ENCODE results near the gene USP16.

USP16 gene

DNA sequence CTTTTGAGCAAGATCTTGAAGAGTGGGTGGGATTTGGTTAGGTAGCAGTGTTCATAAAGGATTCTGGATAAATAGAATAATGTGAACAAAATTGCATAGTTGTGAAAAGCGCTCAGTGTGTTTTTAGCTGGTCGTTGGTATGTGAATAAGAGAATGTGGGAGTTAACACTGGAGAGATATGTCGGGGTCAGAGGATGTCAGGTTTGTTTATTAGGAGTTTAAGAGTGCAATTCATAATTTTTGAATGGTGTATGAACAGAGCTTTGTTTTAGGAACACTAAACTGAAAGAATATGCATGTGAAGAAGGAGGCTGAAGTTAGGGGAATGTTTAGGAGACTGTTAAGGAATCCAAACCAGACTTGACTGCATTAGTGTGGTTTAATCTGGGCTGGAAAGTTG lies 9.4 kb downstream of the USP16 start:
- DNase-seq, result no peak

DNA sequence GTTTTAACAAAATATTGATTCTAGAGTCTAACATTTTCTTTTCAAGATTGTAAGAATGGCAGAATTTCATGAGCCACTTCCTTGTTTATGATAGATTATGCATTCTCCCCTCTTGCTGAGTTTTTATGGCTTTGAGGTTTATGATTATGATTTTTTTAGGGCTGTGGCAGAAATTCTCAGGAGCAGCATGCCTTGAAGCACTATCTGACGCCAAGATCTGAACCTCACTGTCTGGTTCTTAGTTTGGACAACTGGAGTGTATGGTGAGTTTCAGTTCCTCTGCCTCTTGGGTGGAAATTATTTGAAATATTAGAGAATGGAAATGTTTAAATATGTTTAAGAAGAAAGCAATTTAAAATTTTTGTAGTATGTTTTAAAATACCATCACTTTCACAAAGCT lies 10.2 kb downstream of the USP16 start:
- no peak for DNase-seq

DNA sequence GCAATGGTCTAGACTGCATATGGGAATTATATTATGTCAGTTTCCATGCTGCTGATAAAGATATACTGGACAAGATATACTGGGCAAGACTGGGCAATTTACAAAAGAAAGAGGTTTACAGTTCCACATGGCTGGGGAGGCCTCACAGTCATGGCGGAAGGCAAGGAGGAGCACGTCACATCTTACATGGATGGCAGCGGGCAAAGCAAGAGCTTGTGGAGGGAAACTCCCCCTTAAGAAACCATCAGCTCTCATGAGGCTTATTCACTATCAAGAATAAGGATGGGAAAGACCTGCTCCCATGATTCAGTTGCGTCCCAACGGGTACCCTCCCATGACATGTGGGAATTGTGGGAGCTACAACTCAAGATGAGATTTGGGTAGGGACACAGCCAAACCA lies 27.8 kb downstream of the USP16 start:
- no peak for DNase-seq

DNA sequence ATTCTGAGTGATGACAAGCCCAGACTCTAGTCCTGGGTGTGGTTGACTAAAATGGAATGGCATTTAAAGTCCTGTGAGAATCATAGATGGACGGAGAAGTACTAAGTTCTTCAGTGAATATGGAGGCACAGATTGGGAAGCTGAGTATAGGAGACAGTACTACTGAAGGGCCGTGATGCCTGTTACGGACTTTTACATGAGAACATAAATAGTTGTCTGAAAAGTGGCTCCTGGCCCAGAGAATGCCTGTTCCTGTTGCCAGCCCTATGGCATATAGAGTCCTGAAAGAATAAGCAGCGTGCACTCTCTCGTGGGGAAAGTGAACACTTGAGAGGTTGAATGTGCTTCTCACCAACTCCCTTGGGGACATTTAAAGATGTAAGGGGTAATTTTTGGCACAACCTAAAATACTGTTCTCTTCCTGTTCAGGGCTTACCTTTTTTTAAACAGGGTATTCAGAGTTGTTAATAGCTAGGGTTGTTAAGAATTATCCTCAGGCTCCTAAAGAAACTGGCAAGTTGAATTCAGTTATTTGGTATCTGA lies 28.6 kb downstream of the USP16 start:
- no peak for DNase-seq

DNA sequence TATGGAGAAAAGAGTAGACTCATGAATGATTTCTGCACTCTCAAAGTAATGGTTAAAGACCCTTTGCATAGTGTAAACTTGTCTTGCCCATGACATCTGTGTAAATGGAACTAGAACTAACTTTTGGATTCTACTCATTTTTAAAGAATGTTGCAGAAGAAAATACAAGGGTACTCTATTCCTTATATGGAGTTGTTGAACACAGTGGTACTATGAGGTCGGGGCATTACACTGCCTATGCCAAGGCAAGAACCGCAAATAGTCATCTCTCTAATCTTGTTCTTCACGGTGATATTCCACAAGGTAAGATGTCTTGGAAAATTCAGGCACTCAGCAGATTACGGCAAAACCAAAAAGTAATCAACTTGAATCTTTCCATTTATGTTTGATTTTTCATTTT lies 29.2 kb downstream of the USP16 start:
- DNase-seq, result peak; percentile 23

DNA sequence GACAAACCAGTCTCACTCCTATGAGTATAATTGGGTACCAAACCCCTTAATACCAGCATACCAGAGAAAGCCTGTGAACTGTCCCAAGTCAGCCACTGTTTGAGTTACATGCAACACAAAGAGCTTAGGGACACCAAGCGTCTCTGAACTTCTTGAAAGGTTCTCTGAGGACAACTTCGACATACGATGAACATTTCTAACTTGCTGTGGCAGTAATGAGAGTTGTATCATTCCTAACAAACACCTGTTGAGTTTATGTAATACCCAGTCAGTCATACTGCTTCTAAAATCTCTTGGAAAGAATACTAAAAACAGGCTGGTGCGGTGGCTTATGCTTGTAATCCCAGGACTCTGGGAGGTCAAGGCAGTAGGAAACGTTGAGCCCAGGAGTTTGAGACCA lies 30.6 kb downstream of the USP16 start:
- no peak for DNase-seq

DNA sequence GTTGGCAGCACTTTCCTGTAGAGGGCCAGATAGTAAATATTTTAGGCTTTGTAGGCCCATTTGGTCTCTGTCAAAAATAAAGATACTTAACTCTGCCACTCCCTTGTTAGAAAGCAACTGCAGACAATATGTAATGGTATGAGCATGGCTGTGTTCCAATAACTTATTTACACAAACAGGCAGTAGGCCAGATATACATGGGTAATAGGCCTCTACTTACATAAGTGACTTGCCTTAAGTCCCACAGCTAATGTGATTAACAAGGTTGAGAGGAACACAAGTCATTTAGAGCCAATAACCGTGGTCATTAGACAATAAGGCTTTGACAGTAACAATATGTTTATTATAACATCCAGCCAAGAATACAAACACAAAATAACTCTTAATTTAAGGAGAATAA lies 31.5 kb downstream of the USP16 start:
- DNase-seq, result no peak

DNA sequence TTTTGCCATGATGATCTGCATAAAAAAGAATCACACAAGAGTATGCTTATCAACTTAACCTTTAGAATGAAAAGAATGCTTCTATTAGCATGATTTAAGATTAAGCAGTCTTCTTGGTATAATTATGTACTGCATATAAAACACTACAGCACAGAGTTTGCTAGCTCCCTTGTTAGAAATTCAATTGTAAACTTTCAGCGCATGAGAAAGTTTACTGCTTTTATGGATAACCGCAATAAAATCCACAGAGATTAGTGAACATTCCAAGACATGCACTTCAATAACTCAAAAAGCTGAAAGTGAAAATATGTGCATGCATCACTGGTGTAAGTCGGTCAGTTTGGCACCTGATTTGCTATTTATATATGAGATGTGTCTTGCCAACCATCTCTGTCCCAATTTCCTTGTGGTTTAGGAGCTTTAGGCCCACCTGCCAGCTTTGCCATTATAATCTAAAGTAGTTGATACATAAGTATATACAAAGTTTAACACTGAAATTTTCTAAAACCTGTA lies 32.1 kb downstream of the USP16 start:
- no peak for DNase-seq

DNA sequence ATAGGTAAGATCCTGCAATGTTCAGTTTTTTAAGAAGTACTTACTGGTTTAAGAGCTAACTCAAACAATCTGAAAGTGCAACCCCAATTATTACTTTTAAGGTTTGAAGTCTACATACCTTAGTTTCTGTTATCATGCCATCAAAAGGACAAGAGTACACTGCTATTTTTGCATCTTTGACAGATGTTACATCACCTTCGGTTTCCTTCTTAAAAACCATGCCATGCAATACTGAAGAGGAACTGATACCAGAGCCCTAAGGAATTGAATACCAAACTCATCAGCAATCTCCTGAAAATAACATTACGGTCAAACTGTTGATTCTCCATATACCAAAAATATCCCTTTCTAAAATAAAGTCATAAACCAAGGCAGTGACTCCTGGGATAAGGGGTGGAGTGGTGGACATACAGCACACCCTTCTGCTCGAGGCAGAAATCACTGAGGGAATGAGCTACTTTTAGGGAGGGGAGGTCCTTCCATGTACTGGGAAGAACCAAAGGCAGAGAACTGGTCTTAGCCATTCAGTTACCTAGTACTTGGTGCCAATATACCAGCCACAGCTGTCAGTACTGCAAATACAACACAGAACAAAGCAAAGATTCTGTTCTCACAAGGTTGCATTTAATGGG lies 40.5 kb downstream of the USP16 start:
- no peak for DNase-seq

DNA sequence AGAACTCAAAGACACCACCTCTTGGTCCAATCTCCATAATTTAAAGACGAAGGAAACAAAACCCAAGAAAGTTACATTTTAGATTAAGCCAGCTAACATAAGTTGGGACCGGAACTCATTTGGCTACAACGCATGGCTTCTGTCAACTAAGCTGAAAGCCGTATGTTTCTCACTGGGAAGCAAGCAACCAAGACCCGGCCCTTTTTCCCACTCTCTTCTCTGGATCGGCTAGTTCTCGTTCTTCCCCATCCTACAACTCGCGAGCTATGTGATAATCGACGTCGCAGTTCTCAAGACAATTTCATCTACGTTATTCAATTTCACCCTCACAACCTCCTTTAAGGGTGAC lies 48.4 kb downstream of the USP16 start:
- peak; percentile 12 for DNase-seq

DNA sequence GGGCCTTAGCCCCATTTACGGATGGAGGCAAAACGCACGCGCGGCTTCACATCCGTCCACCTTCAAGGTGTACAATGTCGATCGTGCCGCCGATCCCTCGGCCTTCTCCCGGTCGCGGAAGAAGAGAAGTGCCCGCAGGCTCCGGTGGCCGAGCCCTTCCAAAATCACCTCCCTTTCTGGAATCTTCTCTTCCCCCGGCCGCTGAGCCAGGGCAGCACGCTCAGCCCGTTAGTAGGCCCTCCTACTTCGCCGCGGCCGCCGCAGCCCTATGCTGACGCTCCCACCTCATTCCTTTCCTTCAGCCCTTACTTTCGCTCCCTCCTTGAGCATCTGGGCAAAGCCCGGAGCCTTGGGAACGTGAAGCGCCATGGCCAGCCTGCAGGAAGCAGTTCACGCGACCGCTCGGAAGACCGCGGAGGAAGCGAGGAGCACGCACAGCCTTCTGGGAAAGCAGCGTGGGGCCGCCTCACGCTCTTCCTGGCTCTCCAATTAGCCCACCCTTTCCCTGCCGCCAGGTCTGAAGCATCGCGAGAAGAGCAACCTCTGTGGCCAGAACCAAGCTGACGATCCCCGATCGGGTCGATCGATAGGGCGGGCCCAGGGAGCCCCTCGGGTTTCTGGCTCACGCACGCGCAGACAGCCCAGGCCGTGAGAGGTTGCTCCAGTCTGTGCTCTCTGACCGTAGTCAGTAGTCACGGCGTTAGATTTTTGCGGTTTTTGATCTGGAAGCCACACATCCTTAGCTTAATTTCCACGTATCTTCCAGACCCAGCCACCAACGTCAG lies 48.9 kb downstream of the USP16 start, which contains the start of gene CCT8:
TSS of gene CCT8 (minus strand) at position 427 of the 785 bp plus-strand sequence. CDS start at position 369, 58 bp downstream.
- DNase-seq, result peak; percentile 100

DNA sequence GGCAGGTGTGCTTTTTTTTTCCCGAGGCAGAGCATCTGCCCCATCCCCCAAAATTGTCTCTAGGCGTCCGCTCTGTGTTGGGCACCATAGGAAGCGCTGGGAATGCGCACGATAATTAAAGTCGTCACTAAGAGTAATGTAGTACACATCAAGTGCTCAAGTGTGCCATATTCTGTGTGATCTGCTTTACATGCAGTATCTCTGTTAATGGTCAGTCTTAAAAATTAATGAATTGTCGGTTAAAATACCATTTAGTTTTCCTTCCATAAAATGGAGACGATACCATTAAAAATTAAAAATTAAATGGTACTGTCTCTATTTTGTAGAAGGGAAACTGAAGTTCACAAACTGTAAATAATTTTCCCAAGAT lies 49.5 kb downstream of the USP16 start:
- DNase-seq, result no peak

DNA sequence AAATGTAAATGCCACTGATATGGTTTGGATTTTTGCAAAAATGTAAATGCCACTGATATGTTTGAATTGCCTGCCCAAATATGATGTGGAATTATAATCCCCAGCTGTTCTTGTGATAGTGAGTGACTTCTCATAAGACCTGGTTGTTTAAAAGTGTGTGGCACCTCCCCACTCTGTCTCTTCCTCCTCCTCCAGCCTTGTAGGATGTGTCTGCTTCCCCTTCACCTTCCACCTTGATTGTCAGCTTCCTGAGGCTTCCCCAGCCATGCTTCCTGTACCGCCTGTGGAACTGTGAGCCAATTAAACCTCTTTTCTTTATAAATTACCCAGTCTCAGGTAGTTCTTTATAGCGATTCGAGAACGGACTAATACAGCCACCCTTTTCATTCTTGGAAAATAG lies 50.3 kb downstream of the USP16 start:
- DNase-seq, result no peak

DNA sequence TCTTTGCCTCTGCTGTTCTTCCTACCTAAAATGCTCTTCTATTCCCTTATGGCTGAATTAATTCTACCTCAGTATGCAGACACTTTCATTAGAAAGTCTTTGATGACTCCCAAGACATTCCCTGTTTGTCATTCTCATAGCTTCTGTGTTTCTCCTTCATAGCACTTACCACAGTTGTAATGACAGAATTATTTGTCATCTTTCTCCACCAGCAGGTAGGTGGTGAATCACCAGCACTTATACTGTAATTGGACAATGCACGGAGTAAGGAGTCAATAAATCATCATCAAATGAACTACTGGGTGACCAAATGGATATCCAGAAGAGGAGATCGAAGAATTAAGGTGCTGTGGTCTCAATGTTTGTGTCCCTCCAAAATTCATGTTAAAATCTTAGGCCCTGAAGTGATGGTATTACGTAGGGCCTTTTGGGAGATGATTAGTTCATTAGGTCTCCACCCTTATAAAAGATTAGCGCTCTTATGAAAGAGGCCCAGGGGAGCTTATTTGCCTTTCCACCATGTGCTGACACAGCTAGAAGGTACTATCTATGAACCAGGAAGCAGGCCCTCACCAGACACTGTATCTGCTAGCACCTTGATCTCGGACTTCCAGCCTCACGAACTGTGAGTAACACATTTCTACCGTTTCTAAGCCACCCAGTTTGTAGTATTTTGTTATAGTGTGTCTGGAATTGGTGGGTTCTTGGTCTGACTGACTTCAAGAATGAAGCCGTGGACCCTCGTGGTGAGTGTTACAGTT lies 51.4 kb downstream of the USP16 start:
- DNase-seq, result peak; percentile 13

DNA sequence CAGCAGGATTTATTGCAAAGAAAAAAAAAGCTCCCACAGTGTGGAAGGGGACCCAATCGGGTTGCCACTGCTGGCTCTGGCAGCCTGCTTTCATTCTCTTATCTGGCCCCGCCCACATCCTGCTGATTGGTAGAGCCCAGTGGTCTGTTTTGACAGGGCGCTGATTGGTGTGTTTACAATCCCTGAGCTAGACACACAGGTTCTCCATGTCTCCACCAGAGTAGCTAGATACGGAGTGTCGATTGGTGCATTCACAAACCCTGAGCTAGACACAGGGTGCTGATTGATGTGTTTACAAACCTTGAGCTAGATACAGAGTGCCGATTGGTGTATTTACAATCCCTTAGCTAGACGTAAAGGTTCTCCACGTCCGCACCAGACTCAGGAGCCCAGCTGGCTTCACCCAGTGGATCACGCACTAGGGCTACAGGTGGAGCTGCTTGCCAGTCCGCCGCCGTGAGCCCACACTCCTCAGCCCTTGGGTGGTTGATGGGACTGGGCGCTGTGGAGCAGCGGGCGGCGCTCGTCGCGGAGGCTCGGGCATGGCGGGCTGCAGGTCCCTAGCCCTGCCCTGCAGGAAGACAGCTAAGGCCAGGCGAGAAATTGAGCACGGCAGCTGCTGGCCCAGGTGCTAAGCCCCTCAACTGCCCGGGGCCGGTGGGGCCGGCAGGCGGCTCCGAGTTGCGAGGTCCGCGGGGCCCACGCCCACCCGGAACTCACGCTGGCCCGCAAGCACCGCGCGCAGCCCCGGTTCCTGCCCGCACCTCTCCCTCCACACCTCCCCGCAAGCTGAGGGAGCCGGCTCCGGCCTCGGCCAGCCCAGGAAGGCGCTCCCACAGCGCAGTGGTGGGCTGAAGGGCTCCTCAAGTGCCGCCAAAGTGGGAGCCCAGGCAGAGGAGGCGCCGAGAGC lies 52.5 kb downstream of the USP16 start:
- peak; percentile 43 for DNase-seq

DNA sequence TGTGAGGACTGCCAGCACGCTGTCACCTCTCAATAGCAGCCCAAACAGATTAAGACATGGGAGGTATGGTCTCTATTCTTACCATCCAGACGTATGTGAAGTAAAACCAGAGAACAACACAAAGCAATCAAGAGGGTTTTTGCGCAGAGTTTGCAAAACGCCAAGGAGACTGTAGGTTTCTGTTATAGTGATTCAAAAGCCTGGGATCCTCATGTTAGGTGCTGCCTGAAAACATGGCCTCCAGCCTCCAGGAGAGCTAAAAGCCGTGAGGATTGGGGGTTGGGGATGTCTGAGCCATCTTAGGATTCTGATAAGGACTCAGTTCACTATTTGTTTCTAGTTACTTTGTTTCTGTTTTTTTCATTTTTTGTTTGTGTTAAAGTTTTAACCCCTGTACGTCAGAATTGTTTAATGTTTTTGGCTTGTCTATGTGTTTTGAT lies 53.2 kb downstream of the USP16 start:
- DNase-seq, result peak; percentile 50

DNA sequence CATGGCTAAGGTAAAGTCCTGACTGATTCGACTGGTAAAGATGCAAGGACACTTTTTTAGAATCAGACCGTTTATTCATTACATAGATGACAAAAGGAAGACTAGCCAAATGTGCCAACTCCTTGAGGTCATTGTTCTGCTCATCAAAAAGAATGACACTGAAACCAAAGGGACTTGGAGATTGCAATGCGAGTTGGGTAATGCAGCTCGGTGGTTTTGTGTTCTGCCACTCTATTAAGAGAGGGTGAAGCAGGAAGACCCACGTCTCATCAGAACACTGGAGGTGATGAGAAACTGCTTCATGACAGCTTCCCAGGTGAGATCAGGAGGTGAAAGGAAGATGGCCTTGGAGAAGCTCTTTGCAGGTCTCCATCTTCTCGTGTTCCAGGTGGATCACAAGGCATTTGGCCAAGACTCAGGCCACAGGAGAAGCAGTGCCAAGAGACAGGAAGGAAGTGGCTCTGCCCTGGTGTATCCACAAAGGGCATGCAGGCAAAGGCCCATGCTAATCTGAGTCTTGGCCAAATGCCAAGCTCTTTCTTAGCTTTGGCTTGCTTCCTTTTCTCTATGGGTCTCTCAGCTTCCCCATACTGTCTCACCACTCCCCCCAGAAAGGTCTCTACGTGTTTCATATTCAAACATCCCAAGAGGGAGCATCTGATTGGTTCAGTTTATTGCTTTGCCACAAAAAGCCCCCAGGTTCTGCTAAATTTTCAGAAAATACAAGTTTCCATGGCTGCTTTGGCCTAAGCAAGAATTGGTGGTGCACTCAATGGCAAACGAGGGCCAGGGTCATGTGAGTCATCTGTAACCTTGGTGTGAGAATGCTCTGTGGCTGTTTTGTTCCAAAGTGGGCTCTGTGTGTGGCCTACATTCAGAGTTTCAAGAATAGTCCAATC lies 54.6 kb downstream of the USP16 start:
- no peak for DNase-seq

DNA sequence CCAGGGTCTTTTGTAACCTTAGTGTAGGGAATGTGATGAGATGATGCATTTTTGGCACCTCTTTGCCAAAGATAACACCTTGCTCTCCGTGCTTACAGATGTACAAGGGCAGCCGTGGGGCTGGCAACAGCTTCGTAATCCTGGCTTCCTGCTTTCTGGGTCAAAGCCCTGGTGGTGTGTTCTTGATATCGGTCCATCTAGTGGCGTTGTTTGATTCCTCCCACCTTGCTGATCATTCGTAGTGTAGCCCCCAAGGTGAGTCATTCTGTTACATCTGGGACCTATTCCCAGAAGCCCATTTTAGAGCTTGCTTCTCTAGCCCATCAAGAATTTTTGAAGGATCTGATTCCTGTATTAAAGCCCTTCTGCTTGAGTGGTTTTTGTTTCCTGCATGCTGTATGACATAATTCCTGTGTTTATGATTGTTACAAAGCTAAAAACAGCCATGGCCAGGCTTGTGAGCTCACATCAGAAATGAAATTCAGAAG lies 56.0 kb downstream of the USP16 start:
- DNase-seq, result no peak

DNA sequence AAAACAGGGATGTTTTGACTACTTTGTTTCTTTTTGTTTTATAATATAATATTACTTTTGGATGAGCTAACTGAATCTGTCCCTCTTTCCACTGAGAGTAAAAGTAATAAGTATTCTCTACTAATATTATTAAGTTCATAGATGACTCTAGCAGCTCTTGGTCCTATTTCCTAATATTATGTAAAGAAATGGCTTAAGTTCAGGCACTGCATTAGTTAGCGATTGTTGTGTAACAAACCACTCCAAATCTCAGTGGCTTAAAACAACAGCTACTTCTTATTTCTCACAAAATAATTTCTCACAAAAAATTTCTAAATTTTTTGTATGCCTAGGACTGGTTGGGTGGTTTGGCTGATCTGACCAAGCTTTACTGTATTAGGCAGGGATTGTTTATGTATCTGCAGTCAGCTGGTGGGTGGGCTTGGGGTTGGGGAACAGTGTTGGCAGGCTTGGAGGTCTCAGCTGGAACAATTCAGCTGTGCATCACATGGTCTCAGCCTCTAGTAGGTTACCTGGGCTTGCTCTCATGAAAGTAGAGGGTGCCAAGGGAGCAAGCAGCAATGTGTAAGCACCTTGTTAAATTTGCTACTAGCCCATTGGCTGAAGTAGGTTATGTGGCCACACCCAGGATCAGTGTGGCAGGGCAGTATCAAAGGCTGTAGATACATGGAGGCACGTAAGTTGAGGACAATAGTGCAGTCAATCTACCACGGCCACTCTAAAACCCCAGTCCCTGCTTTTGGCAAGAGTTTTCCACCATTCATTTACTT lies 57.8 kb downstream of the USP16 start:
- DNase-seq, result no peak

DNA sequence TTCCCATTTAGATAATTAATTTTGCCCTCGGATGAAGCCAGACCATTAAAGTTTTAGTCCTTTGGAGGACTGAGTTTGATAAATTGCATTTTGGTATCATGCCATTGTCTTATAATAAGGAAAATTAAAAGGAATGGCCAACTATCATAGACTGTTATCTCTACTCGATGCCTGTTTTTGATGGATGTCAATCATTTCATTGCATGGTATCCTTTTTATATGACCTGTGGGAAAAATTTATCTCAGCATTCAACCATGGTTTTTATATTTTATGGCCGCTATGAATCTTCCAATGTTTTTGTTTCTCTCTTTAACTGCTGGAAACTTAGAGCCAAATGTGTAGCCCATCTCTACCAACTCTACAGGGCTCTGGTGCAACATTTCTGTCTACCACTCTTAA lies 58.8 kb downstream of the USP16 start:
- no peak for DNase-seq

Measured in fibroblast of skin of abdomen (primary cell).